Fibroblast of lung (primary cell): Measurements from ENCODE around the gene GPR107. TPM values are rescaled to one million over a fixed set of nuclear protein-coding genes. Genes with fewer than 3 reads are reported as not detected.

Source experiments
- DNase-seq, 2 donors: peaks; one replicate each; pipeline versions ENCODE4 v3.0.0 to v3.0.0-alpha.2; 2010; ENCODE audit warnings: low read depth in 2 of 2
- H2AFZ ChIP-seq: 2 replicates; pipeline ENCODE4 v1.5.1; 2012; ENCODE audit warnings: low read length, control low read depth, inconsistent platforms
- H3K27ac ChIP-seq: 2 replicates; pipeline ENCODE4 v1.5.1; 2011; ENCODE audit warnings: low read length, control low read depth; ENCODE audit not compliant: insufficient read depth
- H3K27me3 ChIP-seq: 2 replicates; pipeline ENCODE4 v1.5.1; 2011; ENCODE audit warnings: mild to moderate bottlenecking, low read length; ENCODE audit not compliant: control insufficient read depth, insufficient read depth
- H3K36me3 ChIP-seq: 2 replicates; pipeline ENCODE4 v1.5.1; 2011; ENCODE audit warnings: low read length; ENCODE audit not compliant: control insufficient read depth, insufficient read depth
- H3K4me1 ChIP-seq: 2 replicates; pipeline ENCODE4 v1.5.1; 2011; ENCODE audit warnings: low read length; ENCODE audit not compliant: control insufficient read depth, insufficient read depth; ENCODE audit errors: extremely low read depth
- H3K4me2 ChIP-seq: 2 replicates; pipeline ENCODE4 v1.5.1; 2011; ENCODE audit warnings: low read length, control low read depth; ENCODE audit not compliant: insufficient read depth; ENCODE audit errors: extremely low read depth
- H3K4me3 ChIP-seq, 4 experiments: fragments of 200-600 bp in 1 of 4; sonication (generic) in 1 of 4; replicated peaks in 1 of 4; 2 replicates each; pipeline ENCODE4 v1.5.1; 2011 to 2016; ENCODE audit warnings: low read length in 4 of 4, low read depth in 3 of 4, mild to moderate bottlenecking in 3 of 4, control low read depth in 2 of 4, inconsistent platforms in 1 of 4, mixed read lengths in 1 of 4; ENCODE audit not compliant: insufficient read depth in 1 of 4; ENCODE audit errors: control extremely low read depth in 1 of 4
- H3K79me2 ChIP-seq: 2 replicates; pipeline ENCODE4 v1.5.1; 2012; ENCODE audit warnings: mild to moderate bottlenecking, low read length, inconsistent platforms; ENCODE audit not compliant: control insufficient read depth, insufficient read depth
- H3K9ac ChIP-seq: 2 replicates; pipeline ENCODE4 v1.5.1; 2011; ENCODE audit warnings: mild to moderate bottlenecking, low read length, control low read depth; ENCODE audit not compliant: insufficient read depth
- H3K9me3 ChIP-seq: 2 replicates; pipeline ENCODE4 v1.5.1; 2012; ENCODE audit warnings: low read depth, low read length; ENCODE audit not compliant: control insufficient read depth, insufficient read depth
- H4K20me1 ChIP-seq: 2 replicates; pipeline ENCODE4 v1.5.1; 2011; ENCODE audit warnings: low read length; ENCODE audit not compliant: control insufficient read depth, insufficient read depth; ENCODE audit errors: extremely low read depth
- CTCF ChIP-seq, 2 donors: IDR thresholded peaks in 1 of 2; conservative IDR thresholded peaks in 1 of 2; 1 replicate in 1 of 2; 2 replicates in 1 of 2; pipeline ENCODE4 v1.5.1; 2011 to 2012; ENCODE audit warnings: low read length in 2 of 2, control low read depth in 1 of 2, inconsistent platforms in 1 of 2, low read depth in 1 of 2, mild to moderate bottlenecking in 1 of 2
- EZH2 ChIP-seq: IDR thresholded peaks from 2 replicates; pipeline ENCODE4 v1.5.1; 2012; ENCODE audit warnings: low read length, control low read depth, mild to moderate bottlenecking; ENCODE audit errors: missing control alignments
- polyA plus RNA-seq, 2 donors: library from polyadenylated mRNA; depleted of rRNA in 1 of 2; stranded (reverse) in 1 of 2; unstranded in 1 of 2; fragments of >200 nt; gene quantifications; 2 replicates each; pipeline ENCODE4 v1.2.1, GENCODE V29; 2011 to 2012; ENCODE audit warnings: missing spikeins in 1 of 2
- total RNA-seq: library from RNA; depleted of rRNA; stranded (reverse); fragments of >200 nt; gene quantifications from 2 replicates; pipeline ENCODE4 v1.2.1, GENCODE V29; 2014

Gene GPR107
- total and polyA plus RNA-seq, 2 donors (not counting 1 experiment from before 2014, with no cell fraction given) = 27.6 to 43.5 TPM

DNA sequence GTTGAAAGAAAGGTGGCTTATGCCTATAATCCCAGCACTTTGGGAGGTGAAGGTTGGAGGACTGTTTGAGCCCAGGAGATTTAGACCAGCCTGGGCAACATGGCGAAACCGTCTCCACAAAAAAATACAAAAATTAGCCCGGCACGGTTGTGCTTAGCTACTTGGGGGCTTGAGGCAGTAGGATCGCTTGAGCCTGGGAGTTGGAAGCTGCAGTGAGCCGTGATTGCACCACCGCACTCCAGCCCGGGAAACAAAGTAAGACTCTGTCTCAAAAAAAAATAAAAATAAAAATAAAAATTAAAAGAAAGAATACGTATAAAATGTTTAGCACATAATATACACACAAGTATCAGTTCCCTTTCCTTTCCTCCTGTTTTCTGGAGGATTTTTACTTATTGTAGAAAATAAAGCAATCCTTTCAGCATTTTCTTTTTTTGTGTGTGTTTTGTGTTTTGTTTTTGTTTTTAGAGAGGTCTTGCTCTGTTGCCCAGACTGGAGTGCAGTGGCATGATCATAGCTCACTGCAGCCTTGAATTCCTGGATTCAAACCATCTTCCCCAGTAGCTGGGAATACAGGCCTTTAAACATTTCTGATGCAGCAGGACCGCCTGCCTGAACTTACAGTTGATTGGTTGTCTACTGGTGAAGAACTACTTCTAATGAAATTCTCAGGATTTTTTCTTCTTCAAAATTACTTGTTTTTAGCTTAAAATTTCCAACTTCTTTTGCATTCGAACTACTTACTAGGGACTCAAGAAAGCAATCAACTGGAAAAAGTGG is 4.1 kb upstream of the GPR107 start:
- Histone ChIP-seq H3K4me2 (no peak overlapping the region), H4K20me1 (no peaks in the 10 kb centered on the region), H3K27ac (no peak overlapping the region), H3K27me3 (no peaks in the 10 kb centered on the region), H3K9me3 (no peaks in the 10 kb centered on the region), H2AFZ (no peak overlapping the region), H3K4me3 (no peak overlapping the region), H3K79me2 (peaks cover 9% of the 10 kb centered on the region), H3K36me3 (no peaks in the 10 kb centered on the region), H3K4me1 (no peaks in the 10 kb centered on the region), H3K9ac (no peak overlapping the region)
- DNase-seq = no peak
- TF ChIP-seq EZH2 (no peak), CTCF (conservative IDR thresholded peaks at IDR 0.05 in 1 of 2, IDR thresholded peaks at IDR 0.05 in 1 of 2; ENCODE audit: low read depth in 1 of 2, low read length in 2 of 2) (no peak)

- H3K4me1 ChIP-seq = no peaks in the 10 kb centered on the region
- H3K79me2 ChIP-seq = peaks cover 15% of the 10 kb centered on the region
- H3K27me3 ChIP-seq = no peaks in the 10 kb centered on the region
- H3K9me3 ChIP-seq = no peaks in the 10 kb centered on the region
- no peak overlapping the region for H3K4me3 ChIP-seq
- no peak overlapping the region for H2AFZ ChIP-seq
- H3K36me3 ChIP-seq = no peaks in the 10 kb centered on the region
- no peak overlapping the region for H3K27ac ChIP-seq
- H4K20me1 ChIP-seq = no peaks in the 10 kb centered on the region
- H3K4me2 ChIP-seq = no peak overlapping the region
- TF ChIP-seq EZH2 = no peak
- TF ChIP-seq CTCF (conservative IDR thresholded peaks at IDR 0.05 in 1 of 2, IDR thresholded peaks at IDR 0.05 in 1 of 2; ENCODE audit: low read depth in 1 of 2, low read length in 2 of 2) = no peak
- no peak overlapping the region for H3K9ac ChIP-seq
- no peak for DNase-seq
Observed at GRCh38 chr9:130050462-130050861, 3.2 kb upstream of the GPR107 start.

DNA sequence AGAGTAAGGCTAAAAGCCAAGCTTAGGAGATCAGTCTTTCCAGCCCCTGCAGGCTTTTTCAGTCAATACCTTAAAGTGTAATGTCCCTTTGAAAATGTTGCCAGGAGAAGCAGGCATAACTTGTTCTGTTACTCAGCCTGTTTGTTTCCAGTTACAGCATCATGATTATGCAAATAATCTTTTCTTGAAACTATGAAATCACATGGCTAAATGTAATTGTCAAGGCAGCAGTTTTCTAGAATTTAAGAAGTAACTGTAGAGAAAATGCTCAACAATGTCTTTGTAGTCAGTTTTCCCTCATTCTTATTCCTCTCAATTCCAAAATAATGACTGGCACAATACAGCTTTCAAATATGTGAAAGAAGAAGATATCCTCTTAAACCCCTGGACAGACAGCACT is 1.9 kb upstream of the GPR107 start:
- Histone ChIP-seq H3K36me3 (no peaks in the 10 kb centered on the region), H3K9ac (no peak overlapping the region), H4K20me1 (no peaks in the 10 kb centered on the region), H3K9me3 (no peaks in the 10 kb centered on the region), H2AFZ (no peak overlapping the region), H3K4me2 (no peak overlapping the region), H3K79me2 (peaks cover 22% of the 10 kb centered on the region), H3K27me3 (no peaks in the 10 kb centered on the region), H3K4me3 (no peak overlapping the region), H3K4me1 (no peaks in the 10 kb centered on the region), H3K27ac (no peak overlapping the region)
- no peak for TF ChIP-seq EZH2
- no peak for TF ChIP-seq CTCF (conservative IDR thresholded peaks at IDR 0.05 in 1 of 2, IDR thresholded peaks at IDR 0.05 in 1 of 2; ENCODE audit: low read depth in 1 of 2, low read length in 2 of 2)
- DNase-seq = no peak
